ENCODE measurements around the gene TXNDC15.

DNA sequence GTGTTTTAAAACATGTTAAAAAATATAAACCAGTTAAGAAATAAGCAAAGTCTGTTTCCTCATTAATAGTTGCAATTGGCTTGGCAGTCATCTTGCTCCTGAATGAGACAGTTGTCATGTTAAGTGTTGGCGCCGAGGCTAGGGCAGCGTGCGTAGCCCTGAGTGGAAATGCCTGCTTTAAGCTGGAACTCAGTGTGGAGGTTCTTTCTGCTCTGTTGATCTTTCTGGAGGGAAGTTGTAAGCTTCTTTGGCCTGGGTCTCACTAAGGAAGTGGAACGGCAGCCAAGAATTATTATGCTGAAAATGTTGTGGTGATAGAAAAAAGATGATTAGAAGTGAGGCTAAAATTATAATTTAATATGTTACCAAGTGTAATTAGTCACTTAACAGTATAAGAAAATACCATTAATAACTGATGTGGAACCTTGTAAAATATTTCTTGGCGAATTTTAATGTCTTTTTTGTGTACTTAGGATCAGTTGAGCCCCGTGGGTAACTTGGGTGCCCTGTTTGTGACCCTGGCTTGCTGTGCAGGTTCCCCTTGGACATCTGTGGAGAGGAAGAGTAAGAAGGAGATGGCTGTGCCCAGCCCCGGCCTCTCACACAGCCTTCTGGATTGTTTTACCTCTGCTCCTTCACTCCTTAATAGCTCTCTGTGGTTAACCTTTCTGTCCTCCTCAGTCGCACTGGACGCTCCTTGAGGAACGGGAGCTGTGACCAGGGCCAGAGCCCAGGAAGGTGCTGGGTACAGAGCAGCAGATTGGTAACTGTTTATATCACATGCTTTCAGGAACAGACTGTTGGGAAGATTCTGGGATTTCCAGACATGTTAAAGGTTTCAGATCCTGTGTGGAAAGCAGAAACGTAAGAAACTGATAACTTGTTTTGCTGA lies 61.8 kb downstream of the TXNDC15 start:
- TF ChIP-seq, protein P1, sequence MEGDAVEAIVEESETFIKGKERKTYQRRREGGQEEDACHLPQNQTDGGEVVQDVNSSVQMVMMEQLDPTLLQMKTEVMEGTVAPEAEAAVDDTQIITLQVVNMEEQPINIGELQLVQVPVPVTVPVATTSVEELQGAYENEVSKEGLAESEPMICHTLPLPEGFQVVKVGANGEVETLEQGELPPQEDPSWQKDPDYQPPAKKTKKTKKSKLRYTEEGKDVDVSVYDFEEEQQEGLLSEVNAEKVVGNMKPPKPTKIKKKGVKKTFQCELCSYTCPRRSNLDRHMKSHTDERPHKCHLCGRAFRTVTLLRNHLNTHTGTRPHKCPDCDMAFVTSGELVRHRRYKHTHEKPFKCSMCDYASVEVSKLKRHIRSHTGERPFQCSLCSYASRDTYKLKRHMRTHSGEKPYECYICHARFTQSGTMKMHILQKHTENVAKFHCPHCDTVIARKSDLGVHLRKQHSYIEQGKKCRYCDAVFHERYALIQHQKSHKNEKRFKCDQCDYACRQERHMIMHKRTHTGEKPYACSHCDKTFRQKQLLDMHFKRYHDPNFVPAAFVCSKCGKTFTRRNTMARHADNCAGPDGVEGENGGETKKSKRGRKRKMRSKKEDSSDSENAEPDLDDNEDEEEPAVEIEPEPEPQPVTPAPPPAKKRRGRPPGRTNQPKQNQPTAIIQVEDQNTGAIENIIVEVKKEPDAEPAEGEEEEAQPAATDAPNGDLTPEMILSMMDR (IDR thresholded peaks at IDR 0.05; ENCODE audit: insufficient read depth, low read length): no peak
- TF ChIP-seq, protein P2, sequence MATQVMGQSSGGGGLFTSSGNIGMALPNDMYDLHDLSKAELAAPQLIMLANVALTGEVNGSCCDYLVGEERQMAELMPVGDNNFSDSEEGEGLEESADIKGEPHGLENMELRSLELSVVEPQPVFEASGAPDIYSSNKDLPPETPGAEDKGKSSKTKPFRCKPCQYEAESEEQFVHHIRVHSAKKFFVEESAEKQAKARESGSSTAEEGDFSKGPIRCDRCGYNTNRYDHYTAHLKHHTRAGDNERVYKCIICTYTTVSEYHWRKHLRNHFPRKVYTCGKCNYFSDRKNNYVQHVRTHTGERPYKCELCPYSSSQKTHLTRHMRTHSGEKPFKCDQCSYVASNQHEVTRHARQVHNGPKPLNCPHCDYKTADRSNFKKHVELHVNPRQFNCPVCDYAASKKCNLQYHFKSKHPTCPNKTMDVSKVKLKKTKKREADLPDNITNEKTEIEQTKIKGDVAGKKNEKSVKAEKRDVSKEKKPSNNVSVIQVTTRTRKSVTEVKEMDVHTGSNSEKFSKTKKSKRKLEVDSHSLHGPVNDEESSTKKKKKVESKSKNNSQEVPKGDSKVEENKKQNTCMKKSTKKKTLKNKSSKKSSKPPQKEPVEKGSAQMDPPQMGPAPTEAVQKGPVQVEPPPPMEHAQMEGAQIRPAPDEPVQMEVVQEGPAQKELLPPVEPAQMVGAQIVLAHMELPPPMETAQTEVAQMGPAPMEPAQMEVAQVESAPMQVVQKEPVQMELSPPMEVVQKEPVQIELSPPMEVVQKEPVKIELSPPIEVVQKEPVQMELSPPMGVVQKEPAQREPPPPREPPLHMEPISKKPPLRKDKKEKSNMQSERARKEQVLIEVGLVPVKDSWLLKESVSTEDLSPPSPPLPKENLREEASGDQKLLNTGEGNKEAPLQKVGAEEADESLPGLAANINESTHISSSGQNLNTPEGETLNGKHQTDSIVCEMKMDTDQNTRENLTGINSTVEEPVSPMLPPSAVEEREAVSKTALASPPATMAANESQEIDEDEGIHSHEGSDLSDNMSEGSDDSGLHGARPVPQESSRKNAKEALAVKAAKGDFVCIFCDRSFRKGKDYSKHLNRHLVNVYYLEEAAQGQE (IDR thresholded peaks at IDR 0.05; ENCODE audit: insufficient replicate concordance, low read depth): no peak
- TF ChIP-seq POLR2AphosphoS5 (IDR thresholded peaks at IDR 0.05; ENCODE audit: low read depth): no peak

All from HL-60 (cell line).